ENCODE results near the gene CLCN1. TPM values are rescaled to one million over a fixed set of nuclear protein-coding genes. Genes with fewer than 3 reads are reported as not detected.

The CLCN1 gene
- total and polyA plus RNA-seq, 2 of the 8 experiments (the other 6 are each of a cell fraction or from before 2014, with no cell fraction given): 0.36 to 0.41 TPM

DNA sequence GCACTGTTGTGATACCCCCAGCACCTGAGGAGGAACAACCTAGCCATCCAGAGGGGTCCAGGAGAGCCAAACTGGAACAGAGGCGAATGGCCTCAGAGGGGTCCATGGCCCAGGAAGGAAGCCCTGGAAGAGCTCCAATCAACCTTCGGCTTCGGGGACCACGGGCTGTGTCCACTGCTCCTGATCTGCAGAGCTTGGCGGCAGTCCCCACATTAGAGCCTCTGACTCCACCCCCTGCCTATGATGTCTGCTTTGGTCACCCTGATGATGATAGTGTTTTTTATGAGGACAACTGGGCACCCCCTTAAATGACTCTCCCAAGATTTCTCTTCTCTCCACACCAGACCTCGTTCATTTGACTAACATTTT lies 29.4 kb upstream of the CLCN1 start (continued):
- no peak for TF ChIP-seq CBX8 (IDR thresholded peaks at IDR 0.05; ENCODE audit: borderline replicate concordance, low read depth, low read length)
- TF ChIP-seq, protein P1, sequence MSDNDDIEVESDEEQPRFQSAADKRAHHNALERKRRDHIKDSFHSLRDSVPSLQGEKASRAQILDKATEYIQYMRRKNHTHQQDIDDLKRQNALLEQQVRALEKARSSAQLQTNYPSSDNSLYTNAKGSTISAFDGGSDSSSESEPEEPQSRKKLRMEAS (IDR thresholded peaks at IDR 0.05): no peak
